H1 (cell line): Measurements from ENCODE around the gene NAA16. TPM values are rescaled to one million over a fixed set of nuclear protein-coding genes. Genes with fewer than 3 reads are reported as not detected.

Experiments
- CTCF ChIA-PET: fragments of 300-600 bp; sonication (Branson Sonifier 250); formaldehyde crosslinking; loops from one replicate; lab custom pipeline; 2021; ENCODE audit not compliant: partially characterized antibody; lab: Charles Lee
- POLR2A ChIA-PET: fragments of 300-600 bp; sonication (Branson Sonifier 250); formaldehyde crosslinking; loops from one replicate; lab custom pipeline; 2021; ENCODE audit warnings: inconsistent platforms; ENCODE audit not compliant: partially characterized antibody; lab: Charles Lee
- DNase-seq, 2 experiments: peaks; one replicate each; pipeline versions ENCODE4 v3.0.0 to v3.0.0-alpha.2; 2010 to 2022; ENCODE audit warnings: low spot score in 2 of 2, low read depth in 1 of 2, mixed read lengths in 1 of 2
- FAIRE-seq: peaks from 2 replicates; lab custom pipeline; 2011; peaks lifted over from hg19 to GRCh38; lab: Jason Lieb, UNC
- H2AFZ ChIP-seq: 2 replicates; pipeline ENCODE4 v1.8.1; 2012; ENCODE audit warnings: low read length, inconsistent platforms
- H2AK5ac ChIP-seq: 2 replicates; pipeline ENCODE4 v1.6.1; 2013; ENCODE audit warnings: low read depth, low read length
- H2BK120ac ChIP-seq: replicated peaks from 2 replicates; pipeline ENCODE3; 2013; ENCODE audit warnings: low read depth, low read length, inconsistent platforms
- H2BK12ac ChIP-seq: 2 replicates; pipeline ENCODE4 v1.6.1; 2013; ENCODE audit warnings: low read depth, low read length
- H2BK15ac ChIP-seq: 2 replicates; pipeline ENCODE4 v1.6.1; 2013; ENCODE audit warnings: low read length
- H2BK20ac ChIP-seq: 2 replicates; pipeline ENCODE4 v1.6.1; 2013; ENCODE audit warnings: low read length
- H2BK5ac ChIP-seq: 2 replicates; pipeline ENCODE4 v1.6.1; 2013; ENCODE audit warnings: low read depth, low read length
- H3K14ac ChIP-seq: 2 replicates; pipeline ENCODE4 v1.6.1; 2013; ENCODE audit warnings: inconsistent platforms; ENCODE audit not compliant: insufficient read length
- H3K18ac ChIP-seq: 2 replicates; pipeline ENCODE4 v1.6.1; 2013; ENCODE audit warnings: low read length; ENCODE audit errors: extremely low read depth
- H3K23ac ChIP-seq: 2 replicates; pipeline ENCODE4 v1.6.1; 2013; ENCODE audit warnings: inconsistent platforms; ENCODE audit not compliant: insufficient read length
- H3K23me2 ChIP-seq: 2 replicates; pipeline ENCODE4 v1.6.1; 2013; ENCODE audit warnings: low read depth, low read length
- H3K27ac ChIP-seq: 2 replicates; pipeline ENCODE4 v1.6.1; 2011; ENCODE audit warnings: low read depth, low read length, inconsistent platforms
- H3K27me3 ChIP-seq, 4 experiments: replicated peaks in 1 of 4; 1 replicate in 1 of 4; 2 replicates in 3 of 4; pipeline versions ENCODE4 v1.6.1 to v1.8.1; 2011 to 2013; ENCODE audit warnings: low read length in 3 of 4, mild to moderate bottlenecking in 3 of 4, inconsistent platforms in 2 of 4, mixed read lengths in 2 of 4, moderate library complexity in 1 of 4; ENCODE audit not compliant: control insufficient read depth in 3 of 4, insufficient read depth in 3 of 4; ENCODE audit errors: extremely low read depth in 1 of 4
- H3K36me3 ChIP-seq, 4 experiments: 2 replicates each; pipeline versions ENCODE4 v1.6.1 to v1.8.1; 2011 to 2013; ENCODE audit warnings: mild to moderate bottlenecking in 4 of 4, low read length in 3 of 4, moderate library complexity in 2 of 4, control low read depth in 1 of 4, inconsistent platforms in 1 of 4; ENCODE audit not compliant: insufficient read depth in 4 of 4, control insufficient read depth in 2 of 4
- H3K4ac ChIP-seq: replicated peaks from 2 replicates; pipeline ENCODE3; 2013; ENCODE audit warnings: low read length, low read depth, mixed read lengths, inconsistent platforms; ENCODE audit not compliant: insufficient read length
- H3K4me1 ChIP-seq, 4 experiments: replicated peaks in 1 of 4; 1 replicate in 1 of 4; 2 replicates in 3 of 4; pipeline versions ENCODE4 v1.6.1 to v1.8.1; 2011 to 2013; ENCODE audit warnings: low read length in 3 of 4, inconsistent platforms in 2 of 4, mixed read lengths in 1 of 4; ENCODE audit not compliant: insufficient read depth in 4 of 4, control insufficient read depth in 3 of 4
- H3K4me2 ChIP-seq, 2 experiments: 2 replicates each; pipeline versions ENCODE4 v1.6.1 to v1.8.1; 2011 to 2013; ENCODE audit warnings: low read depth in 2 of 2, low read length in 2 of 2, control low read depth in 1 of 2, inconsistent platforms in 1 of 2, mild to moderate bottlenecking in 1 of 2; ENCODE audit not compliant: insufficient read depth in 1 of 2
- H3K4me3 ChIP-seq, 4 experiments: fragments of 200-600, 300-600 bp in 1 of 4; sonication (generic), shearing (Covaris generic), sonication (Bioruptor Twin) in 1 of 4; 2 replicates each; pipeline versions ENCODE4 v1.5.1 to v1.8.1; 2011 to 2016; ENCODE audit warnings: low read length in 4 of 4, low read depth in 3 of 4, control low read depth in 2 of 4, inconsistent platforms in 2 of 4, mild to moderate bottlenecking in 2 of 4, mixed read lengths in 1 of 4, moderate library complexity in 1 of 4; ENCODE audit not compliant: insufficient read depth in 2 of 4; ENCODE audit errors: extremely low read depth in 1 of 4
- H3K56ac ChIP-seq: replicated peaks from 2 replicates; pipeline ENCODE3; 2013; ENCODE audit warnings: low read depth, mild to moderate bottlenecking, mixed read lengths, low read length, inconsistent platforms; ENCODE audit not compliant: insufficient read length
- H3K79me1 ChIP-seq: 2 replicates; pipeline ENCODE4 v1.6.1; 2013; ENCODE audit warnings: low read depth, low read length, control low read depth
- H3K79me2 ChIP-seq, 2 experiments: 2 replicates each; pipeline versions ENCODE4 v1.6.1 to v1.8.1; 2012 to 2013; ENCODE audit warnings: low read length in 2 of 2, mild to moderate bottlenecking in 2 of 2, inconsistent platforms in 1 of 2; ENCODE audit not compliant: insufficient read depth in 2 of 2, control insufficient read depth in 1 of 2
- H3K9ac ChIP-seq, 4 experiments: replicated peaks in 1 of 4; 1 replicate in 1 of 4; 2 replicates in 3 of 4; pipeline versions ENCODE4 v1.6.1 to v1.8.1; 2011 to 2013; ENCODE audit warnings: low read depth in 3 of 4, low read length in 3 of 4, control low read depth in 2 of 4, mild to moderate bottlenecking in 2 of 4, moderate library complexity in 2 of 4, inconsistent platforms in 1 of 4; ENCODE audit errors: extremely low read depth in 1 of 4
- H3K9me3 ChIP-seq, 2 experiments: 2 replicates each; pipeline versions ENCODE4 v1.6.1 to v1.8.1; 2012 to 2013; ENCODE audit warnings: mild to moderate bottlenecking in 2 of 2, moderate library complexity in 2 of 2, control low read depth in 1 of 2, inconsistent platforms in 1 of 2, low read depth in 1 of 2, low read length in 1 of 2, mixed read lengths in 1 of 2; ENCODE audit not compliant: insufficient read depth in 2 of 2
- H4K20me1 ChIP-seq, 2 experiments: replicated peaks in 1 of 2; 2 replicates each; pipeline versions ENCODE3 to v1.8.1; 2011 to 2013; ENCODE audit warnings: inconsistent platforms in 2 of 2, low read length in 2 of 2, mild to moderate bottlenecking in 1 of 2; ENCODE audit not compliant: insufficient read depth in 2 of 2, control insufficient read depth in 1 of 2
- H4K5ac ChIP-seq: 2 replicates; pipeline ENCODE4 v1.6.1; 2013; ENCODE audit warnings: low read length, low read depth, mixed read lengths, inconsistent platforms; ENCODE audit not compliant: insufficient read length
- H4K8ac ChIP-seq: 2 replicates; pipeline ENCODE4 v1.8.0; 2013; ENCODE audit warnings: mild to moderate bottlenecking, moderate library complexity, low read length, inconsistent platforms; ENCODE audit not compliant: insufficient read depth; ENCODE audit errors: extremely low read depth
- H4K91ac ChIP-seq: replicated peaks from 2 replicates; pipeline ENCODE3; 2013; ENCODE audit warnings: low read length, mixed read lengths, inconsistent platforms; ENCODE audit not compliant: insufficient read length
- ASH2L ChIP-seq: fragments of 200-600, 300-600 bp; sonication (generic); IDR thresholded peaks from one replicate; pipeline ENCODE4 v1.7.1; 2017; ENCODE audit warnings: low read length
- CBX5 ChIP-seq: fragments of 300-800, 300-1000 bp; sonication (generic); IDR thresholded peaks from 2 replicates; pipeline ENCODE4 v1.7.1; 2016; ENCODE audit warnings: antibody characterized with exemption, low read length, low read depth
- CREB1 ChIP-seq: IDR thresholded peaks from 2 replicates; pipeline ENCODE4 v1.6.1; 2012; ENCODE audit warnings: inconsistent platforms
- JUND ChIP-seq: IDR thresholded peaks from 2 replicates; pipeline ENCODE4 v1.6.1; 2011; ENCODE audit warnings: mild to moderate bottlenecking, improper control_type of control experiment, low read length
- RXRA ChIP-seq: IDR thresholded peaks from 2 replicates; pipeline ENCODE4 v1.6.1; 2011; ENCODE audit warnings: low read depth, mild to moderate bottlenecking, low read length, moderate library complexity; ENCODE audit not compliant: insufficient read depth
- SP1 ChIP-seq: IDR thresholded peaks from 2 replicates; pipeline ENCODE4 v1.6.1; 2011; ENCODE audit warnings: low read depth, low read length
- SUZ12 ChIP-seq: fragments of 200-600 bp; sonication (generic); IDR thresholded peaks from 2 replicates; pipeline ENCODE4 v1.6.1; 2012; ENCODE audit warnings: mild to moderate bottlenecking, inconsistent platforms, low read length, moderate library complexity, mixed read lengths
- TAF7 ChIP-seq: optimal IDR thresholded peaks from 2 replicates; pipeline ENCODE3; 2011; ENCODE audit warnings: low read depth, mild to moderate bottlenecking, inconsistent platforms, low read length, moderate library complexity, borderline replicate concordance
- USF2 ChIP-seq: IDR thresholded peaks from 2 replicates; pipeline ENCODE4 v1.6.1; 2011; ENCODE audit warnings: low read length, improper control_type of control experiment
- WGBS, 2 experiments: shearing (Covaris generic) in 1 of 2; methylation state at CpG; one replicate each; pipeline versions ENCODE4 v1.1.6 to v1.1.7; 2013 to 2015; ENCODE audit warnings: low lambda C conversion rate in 2 of 2, mixed read lengths in 2 of 2, inconsistent platforms in 1 of 2, low coverage in 1 of 2, missing lambda C conversion rate in 1 of 2; ENCODE audit not compliant: insufficient replicate concordance in 2 of 2, insufficient coverage in 1 of 2, insufficient read length in 1 of 2; ENCODE audit errors: extremely low coverage in 1 of 2, missing lambda C conversion rate in 1 of 2; 5-methylcytosine and 5-hydroxymethylcytosine counted together
- polyA plus RNA-seq, 7 experiments: library from polyadenylated mRNA; depleted of rRNA in 3 of 7; stranded (reverse) in 5 of 7; unstranded in 2 of 7; fragments of >200 nt in 5 of 7; fragments of 200-250 nt in 2 of 7; gene quantifications; 1 replicate in 5 of 7; 2 replicates in 1 of 7; 4 replicates in 1 of 7; pipeline versions ENCODE4 v1.2.1 to v1.2.3, GENCODE V29; 2011 to 2013; ENCODE audit warnings: missing spikeins in 2 of 7, mixed read lengths in 2 of 7
- total RNA-seq: library from RNA; stranded (reverse); fragmentation: NEBNext Ultra II Directional; extraction: Animal tissue kit (Norgen Biotek cat#: 25700); gene quantifications from 2 replicates; pipeline ENCODE4 v1.2.1, GENCODE V29; 2021

NAA16 gene
- total and polyA plus RNA-seq, 2 of the 8 experiments (the other 6 are each of a cell fraction or from before 2014, with no cell fraction given) = 11.4 to 40.0 TPM

- H3K4me1 ChIP-seq = peaks cover 0 to 2% (median 0%) of the 10 kb centered on the region in 4 experiments; a peak in 1 of 7 replicates
- FAIRE-seq (no peak), DNase-seq (no peak)
- ChIA-PET POLR2A (no interaction called here), CTCF (no interaction called here)
- H3K56ac ChIP-seq = no peak overlapping the region
- no peaks in the 10 kb centered on the region for H3K36me3 ChIP-seq
- H2BK5ac ChIP-seq = no peak overlapping the region
- H3K4me3 ChIP-seq = no peak overlapping the region
- no peak overlapping the region for H3K4ac ChIP-seq
- WGBS, 2 experiments = 93% methylated on average over 11 of the region's 11 CpGs; no CpG with 5 or more reads in 1 of the 2 experiments
- TF ChIP-seq JUND (no peak), SP1 (no peak), CREB1 (no peak), ASH2L (no peak), USF2 (no peak), CBX5 (no peak), RXRA (no peak), SUZ12 (no peak), TAF7 (no peak)
- H3K23me2 ChIP-seq = no peaks in the 10 kb centered on the region
- no peak overlapping the region for H2AK5ac ChIP-seq
- H4K20me1 ChIP-seq = no peaks in the 10 kb centered on the region
- no peak overlapping the region for H3K4me2 ChIP-seq
- H3K79me2 ChIP-seq = no peaks in the 10 kb centered on the region
- H4K8ac ChIP-seq = no peak overlapping the region
- H2AFZ ChIP-seq = no peak overlapping the region
- H2BK15ac ChIP-seq = no peak overlapping the region
- H2BK120ac ChIP-seq = no peak overlapping the region
- H3K27ac ChIP-seq = no peak overlapping the region
- H3K14ac ChIP-seq = no peak overlapping the region
- no peak overlapping the region for H4K5ac ChIP-seq
- H3K27me3 ChIP-seq = no peaks in the 10 kb centered on the region
- H3K18ac ChIP-seq = no peak overlapping the region
- no peak overlapping the region for H4K91ac ChIP-seq
- H2BK20ac ChIP-seq = no peak overlapping the region
- H3K23ac ChIP-seq = no peak overlapping the region
- H3K9me3 ChIP-seq = peaks cover 7 to 13% of the 10 kb centered on the region in 2 experiments; a peak in 3 of 4 replicates
- H3K9ac ChIP-seq = no peak overlapping the region
- H3K79me1 ChIP-seq = no peaks in the 10 kb centered on the region
- no peak overlapping the region for H2BK12ac ChIP-seq
Measured at GRCh38 chr13:41274881-41275280, 36.2 kb upstream of the NAA16 start.
